H9 (cell line): Measurements from ENCODE around the gene THAP4. TPM values are rescaled to one million over a fixed set of nuclear protein-coding genes. Genes with fewer than 3 reads are reported as not detected.
"Not testable (repeated sequence)": the region's sequence is repeated elsewhere in the genome, so short reads cannot be mapped to it uniquely, and the experiment has no call there.

Experiments
- DNase-seq: peaks from one replicate; pipeline ENCODE4 v3.0.0-alpha.2; 2017
- H2AFZ ChIP-seq: one replicate; pipeline ENCODE4 v1.6.1; 2013; ENCODE audit warnings: mild to moderate bottlenecking, low read length, control low read depth, moderate library complexity
- H2AK5ac ChIP-seq: 2 replicates; pipeline ENCODE4 v1.6.1; 2013; ENCODE audit warnings: low read length, control low read depth, mixed read lengths; ENCODE audit not compliant: insufficient read length
- H2BK120ac ChIP-seq: one replicate; pipeline ENCODE4 v1.6.1; 2013; ENCODE audit warnings: low read depth, mild to moderate bottlenecking, low read length, control low read depth, inconsistent platforms; ENCODE audit not compliant: poor library complexity, severe bottlenecking
- H2BK12ac ChIP-seq: 2 replicates; pipeline ENCODE4 v1.6.1; 2013; ENCODE audit warnings: low read length, control low read depth, mixed read lengths, low read depth; ENCODE audit not compliant: insufficient read length
- H2BK15ac ChIP-seq: 2 replicates; pipeline ENCODE4 v1.6.1; 2013; ENCODE audit warnings: low read depth, low read length, control low read depth
- H2BK20ac ChIP-seq: one replicate; pipeline ENCODE4 v1.6.1; 2013; ENCODE audit warnings: low read depth, mild to moderate bottlenecking, low read length, control low read depth, inconsistent platforms; ENCODE audit not compliant: poor library complexity, severe bottlenecking
- H2BK5ac ChIP-seq: 2 replicates; pipeline ENCODE4 v1.6.1; 2013; ENCODE audit warnings: low read length, control low read depth, mixed read lengths; ENCODE audit not compliant: insufficient read length
- H3K14ac ChIP-seq: 2 replicates; pipeline ENCODE4 v1.6.1; 2013; ENCODE audit warnings: low read length, control low read depth; ENCODE audit not compliant: insufficient read depth
- H3K18ac ChIP-seq: 2 replicates; pipeline ENCODE4 v1.6.1; 2013; ENCODE audit warnings: low read depth, mild to moderate bottlenecking, mixed read lengths, low read length, control low read depth; ENCODE audit not compliant: insufficient read length
- H3K23ac ChIP-seq: 2 replicates; pipeline ENCODE4 v1.6.1; 2013; ENCODE audit warnings: low read length, control low read depth, mixed read lengths, low read depth; ENCODE audit not compliant: insufficient read length
- H3K23me2 ChIP-seq: 2 replicates; pipeline ENCODE4 v1.6.1; 2013; ENCODE audit warnings: low read depth, mild to moderate bottlenecking, mixed read lengths, low read length, control low read depth; ENCODE audit not compliant: insufficient read length, poor library complexity, severe bottlenecking
- H3K27ac ChIP-seq: 2 replicates; pipeline ENCODE4 v1.5.1; 2013; ENCODE audit warnings: low read length, control low read depth, mixed read lengths, low read depth; ENCODE audit not compliant: insufficient read length
- H3K27me3 ChIP-seq: 2 replicates; pipeline ENCODE4 v1.6.1; 2013; ENCODE audit warnings: low read length, control low read depth, inconsistent platforms; ENCODE audit not compliant: insufficient read depth
- H3K4ac ChIP-seq: 2 replicates; pipeline ENCODE4 v1.6.1; 2013; ENCODE audit warnings: low read depth, mild to moderate bottlenecking, control low read depth, inconsistent platforms, low read length, moderate library complexity
- H3K4me1 ChIP-seq: 2 replicates; pipeline ENCODE4 v1.6.1; 2013; ENCODE audit warnings: low read length, control low read depth, inconsistent platforms; ENCODE audit not compliant: insufficient read depth
- H3K4me2 ChIP-seq: 2 replicates; pipeline ENCODE4 v1.6.1; 2013; ENCODE audit warnings: low read length, control low read depth, mixed read lengths; ENCODE audit not compliant: insufficient read length, insufficient read depth
- H3K56ac ChIP-seq: 2 replicates; pipeline ENCODE4 v1.6.1; 2013; ENCODE audit warnings: low read depth, mild to moderate bottlenecking, mixed read lengths, low read length, control low read depth; ENCODE audit not compliant: insufficient read length
- H3K79me1 ChIP-seq: 2 replicates; pipeline ENCODE4 v1.6.1; 2013; ENCODE audit warnings: low read depth, mild to moderate bottlenecking, moderate library complexity, low read length, control low read depth, inconsistent platforms; ENCODE audit not compliant: insufficient read depth, poor library complexity, severe bottlenecking
- H3K79me2 ChIP-seq: 2 replicates; pipeline ENCODE4 v1.6.1; 2013; ENCODE audit warnings: low read length, control low read depth, inconsistent platforms; ENCODE audit not compliant: insufficient read depth
- H3K9ac ChIP-seq: 2 replicates; pipeline ENCODE4 v1.6.1; 2013; ENCODE audit warnings: low read length, control low read depth, mixed read lengths; ENCODE audit not compliant: insufficient read length; ENCODE audit errors: extremely low read depth
- H3K9me3 ChIP-seq: one replicate; pipeline ENCODE4 v1.6.1; 2013; ENCODE audit warnings: low read depth, low read length, inconsistent platforms; ENCODE audit not compliant: control insufficient read depth
- H3T11ph ChIP-seq: one replicate; pipeline ENCODE4 v1.6.1; 2013; ENCODE audit warnings: mild to moderate bottlenecking, low read length, control low read depth, inconsistent platforms
- H4K20me1 ChIP-seq: one replicate; pipeline ENCODE4 v1.6.1; 2013; ENCODE audit not compliant: control insufficient read depth, insufficient read length, insufficient read depth
- H4K5ac ChIP-seq: 2 replicates; pipeline ENCODE4 v1.6.1; 2013; ENCODE audit warnings: low read depth, mild to moderate bottlenecking, mixed read lengths, low read length, control low read depth; ENCODE audit not compliant: insufficient read length
- H4K8ac ChIP-seq: replicated peaks from 2 replicates; pipeline ENCODE4 v1.6.1; 2013; ENCODE audit warnings: low read length, control low read depth, mixed read lengths, low read depth; ENCODE audit not compliant: insufficient read length
- H4K91ac ChIP-seq: 2 replicates; pipeline ENCODE4 v1.6.1; 2013; ENCODE audit warnings: low read depth, mild to moderate bottlenecking, moderate library complexity, mixed read lengths, low read length, control low read depth; ENCODE audit not compliant: insufficient read length
- H3K27ac Mint-ChIP-seq, 3 experiments: 2 replicates in 2 of 3; 3 replicates in 1 of 3; pipeline ENCODE4 v1.8.0; 2020 to 2021; ENCODE audit warnings: mixed read lengths in 3 of 3, mild to moderate bottlenecking in 1 of 3, moderate library complexity in 1 of 3
- H3K27me3 Mint-ChIP-seq: 2 replicates; pipeline ENCODE4 v1.8.0; 2021; ENCODE audit warnings: low read depth, mild to moderate bottlenecking, moderate library complexity, mixed read lengths
- H3K36me3 Mint-ChIP-seq, 3 experiments: 2 replicates in 2 of 3; 3 replicates in 1 of 3; pipeline ENCODE4 v1.8.0; 2020 to 2021; ENCODE audit warnings: low read depth in 3 of 3, mixed read lengths in 3 of 3; ENCODE audit not compliant: insufficient read depth in 1 of 3
- H3K4me1 Mint-ChIP-seq, 2 experiments: 2 replicates each; pipeline ENCODE4 v1.8.0; 2020; ENCODE audit warnings: mixed read lengths in 2 of 2
- H3K4me3 Mint-ChIP-seq, 2 experiments: 2 replicates in 1 of 2; 3 replicates in 1 of 2; pipeline ENCODE4 v1.8.0; 2020 to 2021; ENCODE audit warnings: mild to moderate bottlenecking in 2 of 2, mixed read lengths in 2 of 2, moderate library complexity in 1 of 2
- H3K9me3 Mint-ChIP-seq, 2 experiments: 2 replicates in 1 of 2; 3 replicates in 1 of 2; pipeline ENCODE4 v1.8.0; 2020; ENCODE audit warnings: mild to moderate bottlenecking in 2 of 2, mixed read lengths in 2 of 2, moderate library complexity in 1 of 2
- CTCF ChIP-seq: fragments of 200-600 bp; sonication (generic); conservative IDR thresholded peaks from 3 replicates; pipeline ENCODE4 v1.8.0; 2021; ENCODE audit warnings: antibody characterized with exemption, mild to moderate bottlenecking
- WGBS: extraction: QIAGEN DNeasy Blood & Tissue Kit; methylation state at CpG from one replicate; pipeline ENCODE4 v1.1.7; 2013; ENCODE audit warnings: missing lambda C conversion rate, low lambda C conversion rate, mixed read lengths; ENCODE audit not compliant: insufficient read length; ENCODE audit errors: extremely low coverage; 5-methylcytosine and 5-hydroxymethylcytosine counted together
- total RNA-seq: library from RNA; stranded (reverse); gene quantifications from 2 replicates; pipeline ENCODE4 v1.2.1, GENCODE V29; 2021

THAP4 gene
- total RNA-seq, 1 experiment from 2014 or later = 70.6 TPM

GRCh38 chr2:241567776-241568175, 69.2 kb downstream of the THAP4 start:
- no peak overlapping the region for H3K56ac ChIP-seq
- DNase-seq = no peak
- no peak overlapping the region for H4K91ac ChIP-seq
- H2BK15ac ChIP-seq = no peak overlapping the region
- H2BK12ac ChIP-seq = no peak overlapping the region
- Mint-ChIP-seq H3K9me3 (no peaks in the 10 kb centered on the region), H3K27me3 (no peaks in the 10 kb centered on the region), H3K27ac (no peak overlapping the region), H3K36me3 (peaks cover 2 to 16% (median 8%) of the 10 kb centered on the region in 3 experiments; a peak in 6 of 7 replicates), H3K4me3 (no peak overlapping the region), H3K4me1 (peaks cover 0 to 20% of the 10 kb centered on the region in 2 experiments; a peak in 3 of 4 replicates)
- H3K79me2 ChIP-seq = no peaks in the 10 kb centered on the region
- no peak overlapping the region for H3K4me2 ChIP-seq
- H3K9me3 ChIP-seq = no peaks in the 10 kb centered on the region
- H2AK5ac ChIP-seq = no peak overlapping the region
- peaks cover 2% of the 10 kb centered on the region for H3K79me1 ChIP-seq
- no peak overlapping the region for H2BK120ac ChIP-seq
- no peak overlapping the region for H4K5ac ChIP-seq
- H3K4me1 ChIP-seq = no peaks in the 10 kb centered on the region
- H2BK5ac ChIP-seq = no peak overlapping the region
- no peaks in the 10 kb centered on the region for H3K23me2 ChIP-seq
- no peak for TF ChIP-seq CTCF
- H3K27me3 ChIP-seq = no peaks in the 10 kb centered on the region
- H3K23ac ChIP-seq = no peak overlapping the region
- H2BK20ac ChIP-seq = no peak overlapping the region
- H4K8ac ChIP-seq = no peak overlapping the region
- H3K4ac ChIP-seq = no peak overlapping the region
- no peak overlapping the region for H3K9ac ChIP-seq
- no peak overlapping the region for H3K18ac ChIP-seq
- no CpG with 5 or more reads among the region's 8 CpGs for WGBS
- H3K14ac ChIP-seq = no peak overlapping the region
- H3T11ph ChIP-seq = no peak overlapping the region
- no peak overlapping the region for H3K27ac ChIP-seq
- H4K20me1 ChIP-seq = no peaks in the 10 kb centered on the region
- H2AFZ ChIP-seq = no peak overlapping the region

DNA sequence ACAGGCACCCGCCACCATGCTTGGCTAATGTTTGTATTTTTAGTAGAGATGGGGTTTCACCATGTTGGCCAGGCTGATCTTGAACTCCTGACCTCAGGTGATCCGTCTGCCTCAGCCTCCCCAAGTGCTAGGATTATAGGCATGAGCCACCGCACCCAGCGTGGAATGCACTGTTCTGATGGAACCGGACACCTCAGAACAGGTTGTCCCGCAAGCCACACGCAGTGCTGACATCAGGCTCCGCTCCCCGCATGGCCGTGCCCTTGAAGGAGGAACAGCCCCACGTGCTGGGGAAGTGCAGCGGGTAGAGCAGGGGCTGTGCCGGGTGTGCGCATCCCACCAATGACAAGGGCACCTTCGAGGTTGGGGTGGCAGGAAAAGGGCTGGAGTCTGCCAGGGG, 69.7 kb downstream of the THAP4 start:
- not testable (repeated sequence) for H3K56ac ChIP-seq, H3K27ac ChIP-seq, H2BK20ac ChIP-seq, H3K9me3 ChIP-seq, H3K4me1 ChIP-seq, H2BK12ac ChIP-seq, H3K9ac ChIP-seq, H3K18ac ChIP-seq, H4K91ac ChIP-seq, H2BK120ac ChIP-seq, H4K8ac ChIP-seq, H2AFZ ChIP-seq, H3K9me3 Mint-ChIP-seq, DNase-seq, H4K20me1 ChIP-seq, H3T11ph ChIP-seq, H3K79me2 ChIP-seq, H3K27me3 ChIP-seq, H3K4me3 Mint-ChIP-seq, H3K14ac ChIP-seq, H3K23me2 ChIP-seq, H4K5ac ChIP-seq, H2BK15ac ChIP-seq, H3K79me1 ChIP-seq, H3K27ac Mint-ChIP-seq, H3K4me2 ChIP-seq, H3K4ac ChIP-seq, H2BK5ac ChIP-seq, H3K27me3 Mint-ChIP-seq, H2AK5ac ChIP-seq, H3K23ac ChIP-seq
- H3K4me1 Mint-ChIP-seq = peaks cover 0 to 20% of the 10 kb centered on the region in 2 experiments; a peak in 3 of 4 replicates
- peaks cover 2 to 13% (median 8%) of the 10 kb centered on the region in 3 experiments; a peak in 6 of 7 replicates for H3K36me3 Mint-ChIP-seq
- WGBS = no CpG with 5 or more reads among the region's 15 CpGs
